Measurements from ENCODE around the gene KMT2B.

The KMT2B gene

GRCh38 chr19:35779033-35779432 lies 61.2 kb downstream of the KMT2B start:
- TF ChIP-seq CTCF (conservative IDR thresholded peaks at IDR 0.05; ENCODE audit: low read length) (no peak), EZH2phosphoT487 (IDR thresholded peaks at IDR 0.05; ENCODE audit: borderline replicate concordance) (no peak)
- Histone ChIP-seq H3F3A (ENCODE audit: low read depth) (no peaks in the 10 kb centered on the region), H3K27me3 (ENCODE audit: insufficient read depth, low read length, poor library complexity, severe bottlenecking) (no peaks in the 10 kb centered on the region)

GRCh38 chr19:35780058-35780457 lies 62.3 kb downstream of the KMT2B start:
- H3K4me2 ChIP-seq (ENCODE audit: low read depth, low read length, poor library complexity, severe bottlenecking) = no peak overlapping the region
- no peaks in the 10 kb centered on the region for H3K9me2 ChIP-seq (replicated peaks; ENCODE audit: low read depth, low read length)
- no peaks in the 10 kb centered on the region for H3K9me3 ChIP-seq (ENCODE audit: insufficient read depth, low read depth, low read length)
- TF ChIP-seq EZH2phosphoT487 (IDR thresholded peaks at IDR 0.05; ENCODE audit: borderline replicate concordance) (no peak), CTCF (conservative IDR thresholded peaks at IDR 0.05; ENCODE audit: low read length) (no peak)
- H2AFZ ChIP-seq (ENCODE audit: low read length) = no peak overlapping the region
- no peaks in the 10 kb centered on the region for H3K27me3 ChIP-seq (ENCODE audit: insufficient read depth, low read length, poor library complexity, severe bottlenecking)
- H3K9ac ChIP-seq (ENCODE audit: low read depth, low read length, poor library complexity, severe bottlenecking) = no peak overlapping the region
- peaks cover 11% of the 10 kb centered on the region for H4K20me1 ChIP-seq (ENCODE audit: insufficient read depth, low read length, poor library complexity, severe bottlenecking)
- peaks cover 22% of the 10 kb centered on the region; the same call in 1 of the 2 replicates for H3K36me3 ChIP-seq (ENCODE audit: insufficient read depth, low read length)
- peaks cover 39% of the 10 kb centered on the region for H3K79me2 ChIP-seq (ENCODE audit: insufficient read depth, low read length)
- H3F3A ChIP-seq (ENCODE audit: low read depth) = no peaks in the 10 kb centered on the region
- peaks cover 23% of the 10 kb centered on the region for H3K4me1 ChIP-seq (ENCODE audit: insufficient read depth, low read length, poor library complexity, severe bottlenecking)
- H3K4me3 ChIP-seq (ENCODE audit: low read length, poor library complexity, severe bottlenecking) = no peak overlapping the region

More at GRCh38 chr19:35779033-35779432, 61.2 kb downstream of the KMT2B start:
- peaks cover 22% of the 10 kb centered on the region; the same call in 1 of the 2 replicates for H3K36me3 ChIP-seq (ENCODE audit: insufficient read depth, low read length)
- H3K4me1 ChIP-seq (ENCODE audit: insufficient read depth, low read length, poor library complexity, severe bottlenecking) = peaks cover 28% of the 10 kb centered on the region
- no peaks in the 10 kb centered on the region for H3K9me2 ChIP-seq (replicated peaks; ENCODE audit: low read depth, low read length)
- H3K79me2 ChIP-seq (ENCODE audit: insufficient read depth, low read length) = peaks cover 39% of the 10 kb centered on the region
- peak overlapping the region; percentile 95 for H3K4me2 ChIP-seq (ENCODE audit: low read depth, low read length, poor library complexity, severe bottlenecking)
- H3K9ac ChIP-seq (ENCODE audit: low read depth, low read length, poor library complexity, severe bottlenecking) = peak overlapping the region; percentile 4
- no peak overlapping the region for H3K4me3 ChIP-seq (ENCODE audit: low read length, poor library complexity, severe bottlenecking)
- H2AFZ ChIP-seq (ENCODE audit: low read length) = no peak overlapping the region
- H3K9me3 ChIP-seq (ENCODE audit: insufficient read depth, low read depth, low read length) = no peaks in the 10 kb centered on the region
- H4K20me1 ChIP-seq (ENCODE audit: insufficient read depth, low read length, poor library complexity, severe bottlenecking) = peaks cover 11% of the 10 kb centered on the region

- Histone ChIP-seq H3F3A (ENCODE audit: low read depth) (no peaks in the 10 kb centered on the region), H3K36me3 (ENCODE audit: insufficient read depth, low read length) (peaks cover 22% of the 10 kb centered on the region; the same call in 1 of the 2 replicates), H3K27me3 (ENCODE audit: insufficient read depth, low read length, poor library complexity, severe bottlenecking) (no peaks in the 10 kb centered on the region), H3K4me2 (ENCODE audit: low read depth, low read length, poor library complexity, severe bottlenecking) (no peak overlapping the region), H4K20me1 (ENCODE audit: insufficient read depth, low read length, poor library complexity, severe bottlenecking) (peaks cover 11% of the 10 kb centered on the region), H3K9me2 (replicated peaks; ENCODE audit: low read depth, low read length) (no peaks in the 10 kb centered on the region), H3K9ac (ENCODE audit: low read depth, low read length, poor library complexity, severe bottlenecking) (no peak overlapping the region), H2AFZ (ENCODE audit: low read length) (no peak overlapping the region), H3K4me3 (ENCODE audit: low read length, poor library complexity, severe bottlenecking) (no peak overlapping the region), H3K9me3 (ENCODE audit: insufficient read depth, low read depth, low read length) (no peaks in the 10 kb centered on the region), H3K4me1 (ENCODE audit: insufficient read depth, low read length, poor library complexity, severe bottlenecking) (peaks cover 23% of the 10 kb centered on the region), H3K79me2 (ENCODE audit: insufficient read depth, low read length) (peaks cover 38% of the 10 kb centered on the region)
- TF ChIP-seq EZH2phosphoT487 (IDR thresholded peaks at IDR 0.05; ENCODE audit: borderline replicate concordance) = no peak
- TF ChIP-seq CTCF (conservative IDR thresholded peaks at IDR 0.05; ENCODE audit: low read length) = no peak
Measured at GRCh38 chr19:35780717-35781116, 62.9 kb downstream of the KMT2B start.

Data from Loucy (cell line).